Lower leg skin (tissue), 3 donors: ENCODE data around the gene TRPC4.

Experiments
- POLR2A ChIP-seq, 2 donors: fragments of 450-650 bp; IDR thresholded peaks; one replicate each; pipeline ENCODE4 v1.6.1; 2016 to 2017; ENCODE audit warnings: antibody characterized with exemption in 2 of 2, mild to moderate bottlenecking in 1 of 2, moderate library complexity in 1 of 2
- TF ChIP-seq, protein P1 (sequence below), 3 donors: fragments of 450-650 bp; IDR thresholded peaks; one replicate each; pipeline ENCODE4 v1.5.1; 2016; ENCODE audit warnings: antibody characterized with exemption in 3 of 3, mild to moderate bottlenecking in 3 of 3, moderate library complexity in 2 of 3

DNA sequence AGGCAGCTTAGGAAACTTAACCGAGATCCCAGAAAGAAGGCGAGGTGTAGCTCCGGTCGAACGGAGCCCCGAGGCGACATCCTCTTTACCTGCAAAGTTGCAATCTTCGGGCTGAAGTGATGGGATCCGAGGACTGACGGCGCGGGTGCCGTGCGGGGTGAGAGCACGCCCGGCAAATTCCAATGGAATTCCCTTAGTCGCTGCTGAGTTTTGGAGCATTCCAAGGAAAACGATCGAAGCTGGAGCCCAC is 141 bp downstream of the TRPC4 start:
- TF ChIP-seq, protein P1, sequence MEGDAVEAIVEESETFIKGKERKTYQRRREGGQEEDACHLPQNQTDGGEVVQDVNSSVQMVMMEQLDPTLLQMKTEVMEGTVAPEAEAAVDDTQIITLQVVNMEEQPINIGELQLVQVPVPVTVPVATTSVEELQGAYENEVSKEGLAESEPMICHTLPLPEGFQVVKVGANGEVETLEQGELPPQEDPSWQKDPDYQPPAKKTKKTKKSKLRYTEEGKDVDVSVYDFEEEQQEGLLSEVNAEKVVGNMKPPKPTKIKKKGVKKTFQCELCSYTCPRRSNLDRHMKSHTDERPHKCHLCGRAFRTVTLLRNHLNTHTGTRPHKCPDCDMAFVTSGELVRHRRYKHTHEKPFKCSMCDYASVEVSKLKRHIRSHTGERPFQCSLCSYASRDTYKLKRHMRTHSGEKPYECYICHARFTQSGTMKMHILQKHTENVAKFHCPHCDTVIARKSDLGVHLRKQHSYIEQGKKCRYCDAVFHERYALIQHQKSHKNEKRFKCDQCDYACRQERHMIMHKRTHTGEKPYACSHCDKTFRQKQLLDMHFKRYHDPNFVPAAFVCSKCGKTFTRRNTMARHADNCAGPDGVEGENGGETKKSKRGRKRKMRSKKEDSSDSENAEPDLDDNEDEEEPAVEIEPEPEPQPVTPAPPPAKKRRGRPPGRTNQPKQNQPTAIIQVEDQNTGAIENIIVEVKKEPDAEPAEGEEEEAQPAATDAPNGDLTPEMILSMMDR (IDR thresholded peaks at IDR 0.05) = no peak
- no peak for TF ChIP-seq POLR2A (IDR thresholded peaks at IDR 0.05)
